Omental fat pad (tissue), 4 donors: ENCODE data around the gene RFFL. TPM values are rescaled to one million over a fixed set of nuclear protein-coding genes. Genes with fewer than 3 reads are reported as not detected.

Experiments used
- ATAC-seq: fragments of 150-250 bp; one replicate; pipeline ENCODE4 v1.9.1; 2016; ENCODE audit warnings: mild to moderate bottlenecking, moderate library complexity; ENCODE audit not compliant: low FRiP score
- DNase-seq: peaks from one replicate; pipeline ENCODE4 v3.0.0-alpha.2; 2019; ENCODE audit warnings: low spot score
- total RNA-seq, 4 donors: library from RNA; depleted of rRNA; stranded (reverse); fragments of >200 nt; gene quantifications; one replicate each; pipeline ENCODE4 v1.1.0, GENCODE V29; 2016
- TF ChIP-seq, protein P1 (sequence below), 3 donors: fragments of 450-650 bp; IDR thresholded peaks; one replicate each; pipeline ENCODE4 v1.5.1; 2016 to 2017; ENCODE audit warnings: antibody characterized with exemption in 3 of 3, mild to moderate bottlenecking in 3 of 3, moderate library complexity in 2 of 3

Gene RFFL
- total RNA-seq, 4 donors from 2014 or later: 17.3 to 23.1 (median 19.7) TPM

DNA sequence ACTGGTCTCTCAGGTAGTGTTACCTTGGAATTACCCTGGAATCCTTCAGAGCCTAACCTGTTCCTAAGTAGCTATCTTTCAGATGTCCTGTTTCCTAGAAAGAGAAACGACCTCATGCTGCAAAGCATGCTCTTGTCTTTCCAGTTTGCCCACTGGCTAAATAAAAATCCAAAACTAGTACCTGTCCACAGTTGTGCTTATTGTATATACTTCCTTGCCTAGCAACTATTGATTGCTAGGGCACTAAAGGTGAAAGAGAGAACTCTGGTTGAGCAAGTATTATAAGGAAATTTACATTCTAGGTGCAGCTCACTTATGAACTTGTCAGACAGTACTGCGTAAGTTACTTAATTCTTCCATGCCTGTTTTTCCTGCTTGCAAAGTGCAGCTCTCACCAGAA, 44.7 kb downstream of the RFFL start:
- TF ChIP-seq, protein P1, sequence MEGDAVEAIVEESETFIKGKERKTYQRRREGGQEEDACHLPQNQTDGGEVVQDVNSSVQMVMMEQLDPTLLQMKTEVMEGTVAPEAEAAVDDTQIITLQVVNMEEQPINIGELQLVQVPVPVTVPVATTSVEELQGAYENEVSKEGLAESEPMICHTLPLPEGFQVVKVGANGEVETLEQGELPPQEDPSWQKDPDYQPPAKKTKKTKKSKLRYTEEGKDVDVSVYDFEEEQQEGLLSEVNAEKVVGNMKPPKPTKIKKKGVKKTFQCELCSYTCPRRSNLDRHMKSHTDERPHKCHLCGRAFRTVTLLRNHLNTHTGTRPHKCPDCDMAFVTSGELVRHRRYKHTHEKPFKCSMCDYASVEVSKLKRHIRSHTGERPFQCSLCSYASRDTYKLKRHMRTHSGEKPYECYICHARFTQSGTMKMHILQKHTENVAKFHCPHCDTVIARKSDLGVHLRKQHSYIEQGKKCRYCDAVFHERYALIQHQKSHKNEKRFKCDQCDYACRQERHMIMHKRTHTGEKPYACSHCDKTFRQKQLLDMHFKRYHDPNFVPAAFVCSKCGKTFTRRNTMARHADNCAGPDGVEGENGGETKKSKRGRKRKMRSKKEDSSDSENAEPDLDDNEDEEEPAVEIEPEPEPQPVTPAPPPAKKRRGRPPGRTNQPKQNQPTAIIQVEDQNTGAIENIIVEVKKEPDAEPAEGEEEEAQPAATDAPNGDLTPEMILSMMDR (IDR thresholded peaks at IDR 0.05): no peak
- no peak for ATAC-seq
- no peak for DNase-seq

GRCh38 chr17:35017021-35017420, 46.5 kb downstream of the RFFL start:
- ATAC-seq: no peak
- TF ChIP-seq, protein P1 (IDR thresholded peaks at IDR 0.05): no peak
- DNase-seq: no peak

DNA sequence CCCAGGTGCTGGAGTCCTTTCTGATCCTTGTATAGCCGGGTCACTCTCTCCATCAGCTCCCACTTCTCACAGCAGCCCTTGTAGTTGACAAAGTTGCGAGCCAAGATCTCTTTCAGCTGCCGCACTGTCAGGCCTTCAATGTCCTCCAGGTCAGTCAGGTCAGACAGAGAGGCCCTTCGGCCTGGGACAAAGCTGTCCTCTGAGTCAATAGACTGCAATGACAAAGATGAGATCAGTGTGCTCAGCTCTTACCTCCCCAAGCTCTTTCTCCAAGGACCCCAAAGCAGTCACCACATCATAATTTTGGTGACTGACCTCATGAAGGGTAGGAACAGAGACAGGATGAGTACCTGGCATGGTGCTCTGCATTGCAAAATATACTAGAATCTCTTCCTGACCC, 47.1 kb downstream of the RFFL start:
- DNase-seq (no peak), ATAC-seq (no peak)
- TF ChIP-seq, protein P1 (IDR thresholded peaks at IDR 0.05): no peak

- DNase-seq (no peak), ATAC-seq (no peak)
- TF ChIP-seq, protein P1 (IDR thresholded peaks at IDR 0.05): no peak
These were observed 51.8 kb downstream of the RFFL start for GRCh38 chr17:35011671-35012216.

DNA sequence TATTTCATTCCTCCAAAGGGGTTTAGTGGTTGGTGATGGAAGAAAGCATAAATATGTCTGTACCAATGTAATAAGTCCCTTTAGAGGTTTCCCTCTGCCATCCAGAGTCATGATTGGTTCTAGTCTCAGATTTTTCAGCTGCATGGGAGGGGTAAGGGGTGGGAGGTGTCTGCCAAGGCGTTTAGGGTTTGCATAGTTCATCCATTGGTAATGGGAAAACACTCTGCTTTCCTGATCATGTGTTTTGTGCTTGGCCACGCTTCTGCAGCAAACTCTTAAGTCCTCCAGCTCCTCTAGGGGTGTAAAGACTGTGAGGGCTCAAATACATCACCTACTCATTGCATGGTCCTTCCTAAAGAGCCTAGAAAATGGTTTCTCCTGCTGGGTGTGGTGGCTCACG, 53.4 kb downstream of the RFFL start:
- DNase-seq: no peak
- ATAC-seq: no peak
- TF ChIP-seq, protein P1 (IDR thresholded peaks at IDR 0.05): no peak

GRCh38 chr17:35006961-35007360, 56.5 kb downstream of the RFFL start:
- DNase-seq (no peak), ATAC-seq (no peak)
- TF ChIP-seq, protein P1 (IDR thresholded peaks at IDR 0.05): no peak

DNA sequence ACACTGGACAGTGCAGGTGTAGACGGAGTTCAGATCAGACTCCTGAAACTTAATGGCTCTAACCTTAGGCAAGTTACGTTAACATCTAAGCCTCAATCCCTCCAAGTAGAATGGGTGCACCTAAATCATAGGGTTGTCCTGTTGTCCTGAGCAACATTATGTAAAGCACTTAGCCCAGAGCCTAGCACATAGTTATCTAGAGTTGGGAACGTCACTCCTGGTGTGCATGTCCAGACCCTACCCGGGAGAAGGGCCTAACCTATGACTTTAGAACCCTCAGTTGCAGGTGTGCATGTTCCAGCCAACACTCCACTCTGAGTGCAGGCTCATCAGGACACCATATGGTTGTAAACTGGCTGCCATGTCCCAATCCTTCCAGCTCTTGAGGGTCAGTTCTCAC, 57.2 kb downstream of the RFFL start:
- no peak for ATAC-seq
- TF ChIP-seq, protein P1 (IDR thresholded peaks at IDR 0.05): no peak
- no peak for DNase-seq
